GM23338 (cell line): ENCODE data around the gene COA8.

Experiments
- CREB1 ChIP-seq: fragments of 250-450 bp; sonication (Bioruptor Pico); IDR thresholded peaks from 2 replicates; pipeline ENCODE4 v1.5.0; 2020; ENCODE audit warnings: low read depth, mild to moderate bottlenecking, moderate library complexity
- EZH2 ChIP-seq: fragments of 200-600 bp; sonication (generic); IDR thresholded peaks from one replicate; pipeline ENCODE4 v1.8.0; 2017; ENCODE audit warnings: antibody characterized with exemption, mild to moderate bottlenecking, low read depth; ENCODE audit not compliant: unreplicated experiment
- EZH2phosphoT487 ChIP-seq: fragments of 200-600 bp; sonication (generic); IDR thresholded peaks from one replicate; pipeline ENCODE4 v1.8.1; 2018; ENCODE audit warnings: antibody characterized with exemption; ENCODE audit not compliant: unreplicated experiment
- JUNB ChIP-seq: IDR thresholded peaks from one replicate; pipeline ENCODE4 v1.6.1; 2016; ENCODE audit warnings: antibody characterized with exemption; ENCODE audit not compliant: unreplicated experiment
- NANOG ChIP-seq: IDR thresholded peaks from 2 replicates; pipeline ENCODE4 v1.6.1; 2016; ENCODE audit warnings: antibody characterized with exemption, borderline replicate concordance
- POLR2AphosphoS5 ChIP-seq: IDR thresholded peaks from 2 replicates; pipeline ENCODE4 v1.6.1; 2016; ENCODE audit warnings: antibody characterized with exemption, low read depth
- TF ChIP-seq, protein P1 (sequence below), 2 experiments: fragments of 200-600 bp in 1 of 2; sonication (generic) in 1 of 2; conservative IDR thresholded peaks; 2 replicates each; pipeline versions ENCODE4 v1.5.1 to v1.6.1; 2016 to 2017; ENCODE audit warnings: antibody characterized with exemption in 2 of 2, low read depth in 2 of 2, mild to moderate bottlenecking in 2 of 2, moderate library complexity in 1 of 2
- TF ChIP-seq, protein P2 (sequence below): IDR thresholded peaks from one replicate; pipeline ENCODE4 v1.6.1; 2018; ENCODE audit warnings: antibody characterized with exemption; ENCODE audit not compliant: unreplicated experiment

DNA sequence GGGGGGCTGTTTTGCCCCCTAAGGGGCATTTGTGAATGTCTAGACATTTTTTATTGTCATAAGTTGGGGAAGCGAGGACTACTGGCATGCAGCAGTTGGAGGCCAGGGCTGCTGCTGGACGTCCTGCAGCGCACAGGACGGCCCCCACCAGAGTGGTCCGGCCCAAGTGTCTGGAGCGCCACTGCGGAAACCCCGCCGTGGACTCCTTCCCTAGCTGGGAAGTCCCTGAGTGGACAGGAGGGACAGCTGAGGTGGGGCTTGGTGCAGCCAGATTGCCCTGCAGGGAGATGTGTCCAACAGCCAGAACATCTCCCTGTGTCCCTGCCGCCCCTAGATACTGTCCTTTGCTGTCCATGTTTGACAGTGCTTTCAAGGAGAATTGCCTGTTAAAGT is 45.6 kb upstream of the COA8 start:
- TF ChIP-seq, protein P1, sequence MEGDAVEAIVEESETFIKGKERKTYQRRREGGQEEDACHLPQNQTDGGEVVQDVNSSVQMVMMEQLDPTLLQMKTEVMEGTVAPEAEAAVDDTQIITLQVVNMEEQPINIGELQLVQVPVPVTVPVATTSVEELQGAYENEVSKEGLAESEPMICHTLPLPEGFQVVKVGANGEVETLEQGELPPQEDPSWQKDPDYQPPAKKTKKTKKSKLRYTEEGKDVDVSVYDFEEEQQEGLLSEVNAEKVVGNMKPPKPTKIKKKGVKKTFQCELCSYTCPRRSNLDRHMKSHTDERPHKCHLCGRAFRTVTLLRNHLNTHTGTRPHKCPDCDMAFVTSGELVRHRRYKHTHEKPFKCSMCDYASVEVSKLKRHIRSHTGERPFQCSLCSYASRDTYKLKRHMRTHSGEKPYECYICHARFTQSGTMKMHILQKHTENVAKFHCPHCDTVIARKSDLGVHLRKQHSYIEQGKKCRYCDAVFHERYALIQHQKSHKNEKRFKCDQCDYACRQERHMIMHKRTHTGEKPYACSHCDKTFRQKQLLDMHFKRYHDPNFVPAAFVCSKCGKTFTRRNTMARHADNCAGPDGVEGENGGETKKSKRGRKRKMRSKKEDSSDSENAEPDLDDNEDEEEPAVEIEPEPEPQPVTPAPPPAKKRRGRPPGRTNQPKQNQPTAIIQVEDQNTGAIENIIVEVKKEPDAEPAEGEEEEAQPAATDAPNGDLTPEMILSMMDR (conservative IDR thresholded peaks at IDR 0.05; ENCODE audit: low read depth in 2 of 2), result no peak
- TF ChIP-seq POLR2AphosphoS5 (no peak), JUNB (no peak), NANOG (no peak), CREB1 (no peak), EZH2 (no peak), EZH2phosphoT487 (no peak)
- TF ChIP-seq, protein P2, sequence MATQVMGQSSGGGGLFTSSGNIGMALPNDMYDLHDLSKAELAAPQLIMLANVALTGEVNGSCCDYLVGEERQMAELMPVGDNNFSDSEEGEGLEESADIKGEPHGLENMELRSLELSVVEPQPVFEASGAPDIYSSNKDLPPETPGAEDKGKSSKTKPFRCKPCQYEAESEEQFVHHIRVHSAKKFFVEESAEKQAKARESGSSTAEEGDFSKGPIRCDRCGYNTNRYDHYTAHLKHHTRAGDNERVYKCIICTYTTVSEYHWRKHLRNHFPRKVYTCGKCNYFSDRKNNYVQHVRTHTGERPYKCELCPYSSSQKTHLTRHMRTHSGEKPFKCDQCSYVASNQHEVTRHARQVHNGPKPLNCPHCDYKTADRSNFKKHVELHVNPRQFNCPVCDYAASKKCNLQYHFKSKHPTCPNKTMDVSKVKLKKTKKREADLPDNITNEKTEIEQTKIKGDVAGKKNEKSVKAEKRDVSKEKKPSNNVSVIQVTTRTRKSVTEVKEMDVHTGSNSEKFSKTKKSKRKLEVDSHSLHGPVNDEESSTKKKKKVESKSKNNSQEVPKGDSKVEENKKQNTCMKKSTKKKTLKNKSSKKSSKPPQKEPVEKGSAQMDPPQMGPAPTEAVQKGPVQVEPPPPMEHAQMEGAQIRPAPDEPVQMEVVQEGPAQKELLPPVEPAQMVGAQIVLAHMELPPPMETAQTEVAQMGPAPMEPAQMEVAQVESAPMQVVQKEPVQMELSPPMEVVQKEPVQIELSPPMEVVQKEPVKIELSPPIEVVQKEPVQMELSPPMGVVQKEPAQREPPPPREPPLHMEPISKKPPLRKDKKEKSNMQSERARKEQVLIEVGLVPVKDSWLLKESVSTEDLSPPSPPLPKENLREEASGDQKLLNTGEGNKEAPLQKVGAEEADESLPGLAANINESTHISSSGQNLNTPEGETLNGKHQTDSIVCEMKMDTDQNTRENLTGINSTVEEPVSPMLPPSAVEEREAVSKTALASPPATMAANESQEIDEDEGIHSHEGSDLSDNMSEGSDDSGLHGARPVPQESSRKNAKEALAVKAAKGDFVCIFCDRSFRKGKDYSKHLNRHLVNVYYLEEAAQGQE, result no peak
